Left hindlimb (tissue), 1 donor: ENCODE measurements around the gene CDKN1A.
"Not testable (repeated sequence)": the region's sequence is repeated elsewhere in the genome, so short reads cannot be mapped to it uniquely, and the experiment has no call there.

Experiments
- DNase-seq: peaks from one replicate; pipeline ENCODE4 v3.0.0-alpha.2; 2018

Gene CDKN1A

GRCh38 chr6:36722879-36723278 is 44.4 kb downstream of the CDKN1A start:
- no peak for DNase-seq

GRCh38 chr6:36723992-36724391 is 45.5 kb downstream of the CDKN1A start:
- not testable (repeated sequence) for DNase-seq

- no peak for DNase-seq
These were observed 46.2 kb downstream of the CDKN1A start for GRCh38 chr6:36724514-36725390.

GRCh38 chr6:36725581-36725980 is 47.1 kb downstream of the CDKN1A start:
- DNase-seq: no peak

- DNase-seq: no peak
These were observed 49.0 kb downstream of the CDKN1A start for GRCh38 chr6:36727505-36728021.

- no peak for DNase-seq
These were observed 50.0 kb downstream of the CDKN1A start for GRCh38 chr6:36728289-36729160.

GRCh38 chr6:36729161-36729524 is 50.6 kb downstream of the CDKN1A start:
- no peak for DNase-seq

GRCh38 chr6:36730424-36731380 is 52.2 kb downstream of the CDKN1A start:
- DNase-seq: no peak

- no peak for DNase-seq
These were observed 53.3 kb downstream of the CDKN1A start for GRCh38 chr6:36731622-36732310.

GRCh38 chr6:36733300-36733699 is 54.8 kb downstream of the CDKN1A start:
- peak; percentile 3 for DNase-seq

GRCh38 chr6:36734486-36735060 is 56.1 kb downstream of the CDKN1A start:
- no peak for DNase-seq

- DNase-seq: peak; percentile 93
These were observed 56.9 kb downstream of the CDKN1A start for GRCh38 chr6:36735110-36736071.
